Right ventricle myocardium superior (tissue), 1 donor: ENCODE results near the gene OR6T1. TPM values are rescaled to one million over a fixed set of nuclear protein-coding genes. Genes with fewer than 3 reads are reported as not detected.

Source experiments
- total RNA-seq: library from RNA; stranded (reverse); fragmentation: NEBNext Ultra II Directional; extraction: Animal tissue kit (Norgen Biotek cat#: 25700); gene quantifications from one replicate; pipeline ENCODE4 v1.2.1, GENCODE V29; 2021
- donor health status: DM: no; HTN: yes; CAD: no; lungs with severe emphysema.

The OR6T1 gene
- total RNA-seq, 1 donor from 2014 or later, result not detected

Other genes starting within 250 kb of the OR6T1 start
- 4.4 TPM for gene ZNF202, start 202.2 kb downstream of the OR6T1 start, total RNA-seq
- not detected for gene OR6X1, start 189.3 kb downstream of the OR6T1 start, total RNA-seq
- not detected for gene OR6M1, start 137.5 kb downstream of the OR6T1 start, total RNA-seq
- not detected for gene TMEM225, start 58.2 kb downstream of the OR6T1 start, total RNA-seq
- not detected for gene OR8D4, start 41.7 kb downstream of the OR6T1 start, total RNA-seq
- not detected for gene OR4D5, start 4.2 kb downstream of the OR6T1 start, total RNA-seq
- gene OR10S1, start 33.9 kb upstream of the OR6T1 start, total RNA-seq, result not detected
- gene OR10G6, start 51.3 kb upstream of the OR6T1 start, total RNA-seq, result not detected
- not detected for gene OR10G4, start 69.2 kb upstream of the OR6T1 start, total RNA-seq
- not detected for gene OR10G9, start 79.2 kb upstream of the OR6T1 start, total RNA-seq
- not detected for gene OR10G8, start 83.0 kb upstream of the OR6T1 start, total RNA-seq
- not detected for gene OR10G7, start 97.5 kb upstream of the OR6T1 start, total RNA-seq
- 3.5 TPM for gene VWA5A, start 171.6 kb upstream of the OR6T1 start, total RNA-seq
- not detected for gene OR10D3, start 239.5 kb upstream of the OR6T1 start, total RNA-seq